Neuronal stem cell (in vitro differentiated cells): ENCODE results near the gene GRIP2.

Experiments used
- DNase-seq: peaks from one replicate; pipeline ENCODE4 v3.0.0-alpha.2; 2013; ENCODE audit warnings: low spot score
- H2AFZ ChIP-seq: one replicate; pipeline ENCODE4 v1.6.1; 2013; ENCODE audit warnings: mild to moderate bottlenecking, low read length, inconsistent platforms
- H2AK5ac ChIP-seq: 2 replicates; pipeline ENCODE4 v1.6.1; 2013; ENCODE audit warnings: low read depth, mild to moderate bottlenecking, inconsistent platforms, low read length, moderate library complexity, mixed read lengths
- H2BK120ac ChIP-seq: 2 replicates; pipeline ENCODE4 v1.6.1; 2013; ENCODE audit warnings: low read depth, mild to moderate bottlenecking, inconsistent platforms, low read length, moderate library complexity, mixed read lengths
- H2BK12ac ChIP-seq: one replicate; pipeline ENCODE4 v1.6.1; 2013; ENCODE audit warnings: low read length, inconsistent platforms
- H2BK15ac ChIP-seq: 2 replicates; pipeline ENCODE4 v1.6.1; 2013; ENCODE audit warnings: mild to moderate bottlenecking, low read length, inconsistent platforms, mixed read lengths
- H2BK5ac ChIP-seq: one replicate; pipeline ENCODE4 v1.6.1; 2013; ENCODE audit warnings: inconsistent platforms, mild to moderate bottlenecking, low read length, moderate library complexity
- H3K14ac ChIP-seq: one replicate; pipeline ENCODE4 v1.6.1; 2013; ENCODE audit warnings: low read length, inconsistent platforms
- H3K18ac ChIP-seq: 2 replicates; pipeline ENCODE4 v1.6.1; 2013; ENCODE audit warnings: low read length, inconsistent platforms
- H3K23ac ChIP-seq: 2 replicates; pipeline ENCODE4 v1.6.1; 2013; ENCODE audit warnings: low read depth, mild to moderate bottlenecking, mixed read lengths, low read length, inconsistent platforms; ENCODE audit not compliant: poor library complexity
- H3K27ac ChIP-seq: replicated peaks from 3 replicates; pipeline ENCODE4 v1.5.1; 2013; ENCODE audit warnings: low read length, inconsistent platforms
- H3K27me3 ChIP-seq, 3 experiments: 2 replicates each; pipeline ENCODE4 v1.6.1; 2013; ENCODE audit warnings: low read length in 3 of 3, mild to moderate bottlenecking in 2 of 3, inconsistent platforms in 1 of 3, low read depth in 1 of 3, mixed read lengths in 1 of 3, moderate library complexity in 1 of 3; ENCODE audit not compliant: control insufficient read depth in 3 of 3, insufficient read depth in 3 of 3
- H3K36me3 ChIP-seq, 2 donors: replicated peaks in 1 of 2; 2 replicates each; pipeline ENCODE4 v1.6.1; 2013; ENCODE audit warnings: low read length in 2 of 2; ENCODE audit not compliant: control insufficient read depth in 2 of 2, insufficient read depth in 2 of 2
- H3K4ac ChIP-seq: 2 replicates; pipeline ENCODE4 v1.6.1; 2013; ENCODE audit warnings: inconsistent platforms, mild to moderate bottlenecking, low read length, moderate library complexity
- H3K4me1 ChIP-seq, 2 donors: 1 replicate in 1 of 2; 2 replicates in 1 of 2; pipeline ENCODE4 v1.6.1; 2013; ENCODE audit warnings: low read length in 2 of 2, low read depth in 1 of 2; ENCODE audit not compliant: control insufficient read depth in 2 of 2, insufficient read depth in 1 of 2
- H3K4me2 ChIP-seq: one replicate; pipeline ENCODE4 v1.6.1; 2013; ENCODE audit warnings: mild to moderate bottlenecking, low read length, inconsistent platforms; ENCODE audit not compliant: insufficient read depth, poor library complexity, severe bottlenecking
- H3K4me3 ChIP-seq, 2 donors: 2 replicates each; pipeline ENCODE4 v1.5.1; 2013; ENCODE audit warnings: low read length in 2 of 2, mild to moderate bottlenecking in 2 of 2, inconsistent platforms in 1 of 2, moderate library complexity in 1 of 2
- H3K79me1 ChIP-seq: one replicate; pipeline ENCODE4 v1.6.1; 2013; ENCODE audit warnings: low read depth, mild to moderate bottlenecking, inconsistent platforms, low read length, moderate library complexity
- H3K9ac ChIP-seq: one replicate; pipeline ENCODE4 v1.6.1; 2013; ENCODE audit warnings: mild to moderate bottlenecking, low read depth, low read length, inconsistent platforms; ENCODE audit not compliant: poor library complexity
- H3K9me3 ChIP-seq, 2 donors: replicated peaks in 1 of 2; 2 replicates each; pipeline versions ENCODE3 to v1.6.1; 2013; ENCODE audit warnings: low read length in 2 of 2, mild to moderate bottlenecking in 2 of 2, inconsistent platforms in 1 of 2, low read depth in 1 of 2, mixed read lengths in 1 of 2, moderate library complexity in 1 of 2; ENCODE audit not compliant: control insufficient read depth in 2 of 2, insufficient read depth in 1 of 2
- H4K8ac ChIP-seq: one replicate; pipeline ENCODE4 v1.6.1; 2013; ENCODE audit warnings: low read depth, mild to moderate bottlenecking, inconsistent platforms, low read length, moderate library complexity
- H4K91ac ChIP-seq: one replicate; pipeline ENCODE4 v1.6.1; 2013; ENCODE audit warnings: low read length, low read depth, mild to moderate bottlenecking, inconsistent platforms; ENCODE audit not compliant: poor library complexity
- WGBS, 2 donors: extraction: QIAGEN DNeasy Blood & Tissue Kit; methylation state at CpG; one replicate each; pipeline ENCODE4 v1.1.7; 2013; ENCODE audit warnings: missing lambda C conversion rate in 2 of 2, mixed read lengths in 1 of 2; ENCODE audit not compliant: insufficient read length in 2 of 2, insufficient replicate concordance in 1 of 2; ENCODE audit errors: extremely low coverage in 2 of 2; 5-methylcytosine and 5-hydroxymethylcytosine counted together

GRIP2 gene

GRCh38 chr3:14457999-14458398 lies 82.1 kb downstream of the GRIP2 start:
- H2BK12ac ChIP-seq: no peak overlapping the region
- peak overlapping the region; percentile 82 for H3K18ac ChIP-seq
- H2BK5ac ChIP-seq: no peak overlapping the region
- no peaks in the 10 kb centered on the region for H3K79me1 ChIP-seq
- H3K27ac ChIP-seq: peak overlapping the region; percentile 67
- H2AFZ ChIP-seq: no peak overlapping the region
- no peak overlapping the region for H3K4me2 ChIP-seq
- peaks cover 7 to 8% of the 10 kb centered on the region in 2 donors for H3K4me1 ChIP-seq
- peaks cover 0 to 2% of the 10 kb centered on the region in 2 donors for H3K9me3 ChIP-seq
- H3K27me3 ChIP-seq: no peaks in the 10 kb centered on the region
- no peak overlapping the region for H3K4ac ChIP-seq
- no peak overlapping the region for H3K14ac ChIP-seq
- H4K8ac ChIP-seq: no peak overlapping the region
- H3K9ac ChIP-seq: peak overlapping the region; percentile 9
- H3K23ac ChIP-seq: no peak overlapping the region
- no CpG with 5 or more reads among the region's 9 CpGs for WGBS, 2 donors
- peak overlapping the region; percentile 48 for H2AK5ac ChIP-seq
- H2BK15ac ChIP-seq: no peak overlapping the region
- no peak for DNase-seq
- H4K91ac ChIP-seq: no peak overlapping the region
- peaks cover 0 to 38% of the 10 kb centered on the region in 2 donors for H3K36me3 ChIP-seq
- H2BK120ac ChIP-seq: no peak overlapping the region
- peak overlapping the region in 1 of 2 donors; percentile 48 for H3K4me3 ChIP-seq

GRCh38 chr3:14457481-14457880 lies 82.7 kb downstream of the GRIP2 start:
- no peak for DNase-seq
- no CpG with 5 or more reads among the region's 5 CpGs for WGBS, 2 donors
- no peak overlapping the region for H3K4me2 ChIP-seq

GRCh38 chr3:14456794-14457193 lies 83.3 kb downstream of the GRIP2 start:
- Histone ChIP-seq H3K9me3 (peaks cover 0 to 2% of the 10 kb centered on the region in 2 donors), H2AK5ac (no peak overlapping the region), H3K27ac (no peak overlapping the region), H2BK15ac (no peak overlapping the region), H3K79me1 (no peaks in the 10 kb centered on the region), H3K36me3 (peaks cover 0 to 42% of the 10 kb centered on the region in 2 donors), H3K14ac (no peak overlapping the region), H2BK120ac (peak overlapping the region; percentile 8), H2BK5ac (no peak overlapping the region), H2BK12ac (no peak overlapping the region), H3K18ac (peak overlapping the region; percentile 15), H3K4me3 (no peak overlapping the region), H4K8ac (no peak overlapping the region), H3K4me1 (peaks cover 8 to 13% of the 10 kb centered on the region in 2 donors), H3K9ac (no peak overlapping the region), H3K27me3 (no peaks in the 10 kb centered on the region), H4K91ac (no peak overlapping the region), H3K4me2 (no peak overlapping the region), H3K4ac (no peak overlapping the region), H3K23ac (no peak overlapping the region), H2AFZ (no peak overlapping the region)
- no peak for DNase-seq
- WGBS, 2 donors: no CpG with 5 or more reads among the region's 8 CpGs

More at GRCh38 chr3:14457481-14457880, 82.7 kb downstream of the GRIP2 start:
- H2BK12ac ChIP-seq: no peak overlapping the region
- no peak overlapping the region for H4K8ac ChIP-seq
- no peak overlapping the region for H3K27ac ChIP-seq
- H3K4ac ChIP-seq: no peak overlapping the region
- peaks cover 0 to 38% of the 10 kb centered on the region in 2 donors for H3K36me3 ChIP-seq
- H3K23ac ChIP-seq: no peak overlapping the region
- H3K9me3 ChIP-seq: peaks cover 0 to 2% of the 10 kb centered on the region in 2 donors
- peaks cover 7 to 8% of the 10 kb centered on the region in 2 donors for H3K4me1 ChIP-seq
- no peak overlapping the region for H2BK15ac ChIP-seq
- no peak overlapping the region for H3K9ac ChIP-seq
- no peak overlapping the region for H2BK5ac ChIP-seq
- H3K18ac ChIP-seq: no peak overlapping the region
- no peak overlapping the region for H4K91ac ChIP-seq
- no peak overlapping the region for H2AK5ac ChIP-seq
- no peak overlapping the region for H3K14ac ChIP-seq
- H3K4me3 ChIP-seq: no peak overlapping the region
- H3K27me3 ChIP-seq: no peaks in the 10 kb centered on the region
- H2BK120ac ChIP-seq: no peak overlapping the region
- H2AFZ ChIP-seq: no peak overlapping the region
- H3K79me1 ChIP-seq: no peaks in the 10 kb centered on the region

GRCh38 chr3:14455571-14456317 lies 84.4 kb downstream of the GRIP2 start:
- no peak overlapping the region for H2AFZ ChIP-seq
- no peaks in the 10 kb centered on the region for H3K79me1 ChIP-seq
- no peak overlapping the region for H2BK15ac ChIP-seq
- no peak overlapping the region for H3K23ac ChIP-seq
- H3K4ac ChIP-seq: no peak overlapping the region
- peaks cover 8 to 15% of the 10 kb centered on the region in 2 donors for H3K4me1 ChIP-seq
- no peak overlapping the region for H3K27ac ChIP-seq
- H2BK120ac ChIP-seq: no peak overlapping the region
- H4K91ac ChIP-seq: no peak overlapping the region
- H2BK5ac ChIP-seq: no peak overlapping the region
- no peak overlapping the region for H3K9ac ChIP-seq
- H3K4me2 ChIP-seq: no peak overlapping the region
- H4K8ac ChIP-seq: no peak overlapping the region
- H2AK5ac ChIP-seq: no peak overlapping the region
- no CpG with 5 or more reads among the region's 6 CpGs for WGBS, 2 donors
- H3K18ac ChIP-seq: no peak overlapping the region
- DNase-seq: no peak
- peaks cover 0 to 41% of the 10 kb centered on the region in 2 donors for H3K36me3 ChIP-seq
- no peak overlapping the region for H3K14ac ChIP-seq
- peaks cover 0 to 2% of the 10 kb centered on the region in 2 donors for H3K9me3 ChIP-seq
- no peaks in the 10 kb centered on the region for H3K27me3 ChIP-seq
- H3K4me3 ChIP-seq: no peak overlapping the region
- no peak overlapping the region for H2BK12ac ChIP-seq
